ENCODE measurements around the gene ELOA. TPM values are rescaled to one million over a fixed set of nuclear protein-coding genes. Genes with fewer than 3 reads are reported as not detected.

The ELOA gene
- total and polyA plus RNA-seq, 4 donors, result 24.0 to 65.0 (median 31.8) TPM

DNA sequence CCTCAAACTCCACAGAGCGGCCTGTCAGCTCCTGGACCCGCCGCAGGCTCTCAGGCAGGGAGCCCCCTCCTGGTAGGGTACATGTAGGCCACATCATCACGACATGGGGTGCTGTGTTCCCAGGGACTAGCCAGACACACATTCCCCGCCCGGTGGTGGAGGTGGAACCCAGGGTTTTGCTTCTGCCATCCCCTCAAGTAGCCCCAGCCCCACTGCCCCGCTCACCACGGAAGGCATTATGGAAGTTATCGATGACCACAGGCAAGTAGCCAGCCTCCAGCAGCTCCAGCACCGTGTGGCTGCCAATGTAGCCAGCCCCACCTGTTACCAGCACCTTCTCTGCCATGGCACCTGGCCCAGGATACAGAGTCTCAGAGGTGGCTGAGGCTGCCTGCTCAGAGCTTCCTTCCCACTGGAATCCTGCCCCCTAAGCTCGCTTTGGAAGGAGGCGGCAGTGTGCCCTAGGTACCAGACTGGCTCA lies 55.4 kb downstream of the ELOA start:
- 82 to 88% methylated on average over 12 of the region's 12 CpGs for WGBS, 2 donors
- H3K27ac ChIP-seq (ENCODE audit: low read depth in 1 of 2, low read length in 1 of 2), result peak overlapping the region in 1 of 2 donors; percentile 97
- ATAC-seq (ENCODE audit: insufficient read depth, low FRiP score) (no peak), DNase-seq (no peak)
- H3K36me3 ChIP-seq (ENCODE audit: control insufficient read depth in 4 of 4, insufficient read depth in 4 of 4, low read length in 4 of 4), result peaks cover 0 to 34% (median 3%) of the 10 kb centered on the region in 4 donors
- TF ChIP-seq, protein P1, sequence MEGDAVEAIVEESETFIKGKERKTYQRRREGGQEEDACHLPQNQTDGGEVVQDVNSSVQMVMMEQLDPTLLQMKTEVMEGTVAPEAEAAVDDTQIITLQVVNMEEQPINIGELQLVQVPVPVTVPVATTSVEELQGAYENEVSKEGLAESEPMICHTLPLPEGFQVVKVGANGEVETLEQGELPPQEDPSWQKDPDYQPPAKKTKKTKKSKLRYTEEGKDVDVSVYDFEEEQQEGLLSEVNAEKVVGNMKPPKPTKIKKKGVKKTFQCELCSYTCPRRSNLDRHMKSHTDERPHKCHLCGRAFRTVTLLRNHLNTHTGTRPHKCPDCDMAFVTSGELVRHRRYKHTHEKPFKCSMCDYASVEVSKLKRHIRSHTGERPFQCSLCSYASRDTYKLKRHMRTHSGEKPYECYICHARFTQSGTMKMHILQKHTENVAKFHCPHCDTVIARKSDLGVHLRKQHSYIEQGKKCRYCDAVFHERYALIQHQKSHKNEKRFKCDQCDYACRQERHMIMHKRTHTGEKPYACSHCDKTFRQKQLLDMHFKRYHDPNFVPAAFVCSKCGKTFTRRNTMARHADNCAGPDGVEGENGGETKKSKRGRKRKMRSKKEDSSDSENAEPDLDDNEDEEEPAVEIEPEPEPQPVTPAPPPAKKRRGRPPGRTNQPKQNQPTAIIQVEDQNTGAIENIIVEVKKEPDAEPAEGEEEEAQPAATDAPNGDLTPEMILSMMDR (IDR thresholded peaks at IDR 0.05; ENCODE audit: control extremely low read depth, extremely low read depth), result no peak
- no peaks in the 10 kb centered on the region for H3K27me3 ChIP-seq (ENCODE audit: control insufficient read depth in 3 of 3, insufficient read depth in 3 of 3, low read length in 2 of 3)
- H3K9ac ChIP-seq (ENCODE audit: insufficient read depth in 1 of 2, low read length in 2 of 2), result no peak overlapping the region
- H3K4me3 ChIP-seq, result no peak overlapping the region
- H3K4me1 ChIP-seq (ENCODE audit: control insufficient read depth in 5 of 5, insufficient read depth in 5 of 5, low read length in 5 of 5), result peaks cover 0 to 32% (median 14%) of the 10 kb centered on the region in 5 donors
- H3K9me3 ChIP-seq (ENCODE audit: control insufficient read depth in 4 of 4, insufficient read depth in 3 of 4, low read length in 3 of 4), result no peaks in the 10 kb centered on the region

DNA sequence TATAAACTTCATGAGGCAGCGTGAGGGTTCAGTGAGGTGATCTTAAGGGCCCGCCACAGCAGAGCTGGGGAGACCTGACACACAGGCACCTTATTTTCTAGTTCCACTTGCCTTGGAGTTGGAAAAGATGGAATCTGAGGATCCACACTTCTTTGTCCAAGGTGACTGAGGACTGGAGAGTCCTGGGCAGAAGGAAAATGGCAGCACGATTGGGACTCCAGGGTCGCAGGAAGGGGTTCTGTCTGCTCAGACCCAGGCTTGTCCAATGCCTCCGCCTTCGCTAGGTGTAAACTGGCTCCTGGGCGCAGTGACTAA lies 55.9 kb downstream of the ELOA start:
- Histone ChIP-seq H3K4me3 (no peak overlapping the region), H3K36me3 (ENCODE audit: control insufficient read depth in 4 of 4, insufficient read depth in 4 of 4, low read length in 4 of 4) (peaks cover 0 to 35% (median 3%) of the 10 kb centered on the region in 4 donors), H3K27me3 (ENCODE audit: control insufficient read depth in 3 of 3, insufficient read depth in 3 of 3, low read length in 2 of 3) (no peaks in the 10 kb centered on the region), H3K4me1 (ENCODE audit: control insufficient read depth in 5 of 5, insufficient read depth in 5 of 5, low read length in 5 of 5) (peaks cover 0 to 32% (median 14%) of the 10 kb centered on the region in 5 donors), H3K9ac (ENCODE audit: insufficient read depth in 1 of 2, low read length in 2 of 2) (no peak overlapping the region), H3K27ac (ENCODE audit: low read depth in 1 of 2, low read length in 1 of 2) (peak overlapping the region; percentile 62 to 97), H3K9me3 (ENCODE audit: control insufficient read depth in 4 of 4, insufficient read depth in 3 of 4, low read length in 3 of 4) (no peaks in the 10 kb centered on the region)
- TF ChIP-seq, protein P1 (IDR thresholded peaks at IDR 0.05; ENCODE audit: control extremely low read depth, extremely low read depth), result no peak
- DNase-seq (no peak), ATAC-seq (ENCODE audit: insufficient read depth, low FRiP score) (no peak)
- WGBS, 2 donors, result 55 to 61% methylated on average over 7 of the region's 7 CpGs

DNA sequence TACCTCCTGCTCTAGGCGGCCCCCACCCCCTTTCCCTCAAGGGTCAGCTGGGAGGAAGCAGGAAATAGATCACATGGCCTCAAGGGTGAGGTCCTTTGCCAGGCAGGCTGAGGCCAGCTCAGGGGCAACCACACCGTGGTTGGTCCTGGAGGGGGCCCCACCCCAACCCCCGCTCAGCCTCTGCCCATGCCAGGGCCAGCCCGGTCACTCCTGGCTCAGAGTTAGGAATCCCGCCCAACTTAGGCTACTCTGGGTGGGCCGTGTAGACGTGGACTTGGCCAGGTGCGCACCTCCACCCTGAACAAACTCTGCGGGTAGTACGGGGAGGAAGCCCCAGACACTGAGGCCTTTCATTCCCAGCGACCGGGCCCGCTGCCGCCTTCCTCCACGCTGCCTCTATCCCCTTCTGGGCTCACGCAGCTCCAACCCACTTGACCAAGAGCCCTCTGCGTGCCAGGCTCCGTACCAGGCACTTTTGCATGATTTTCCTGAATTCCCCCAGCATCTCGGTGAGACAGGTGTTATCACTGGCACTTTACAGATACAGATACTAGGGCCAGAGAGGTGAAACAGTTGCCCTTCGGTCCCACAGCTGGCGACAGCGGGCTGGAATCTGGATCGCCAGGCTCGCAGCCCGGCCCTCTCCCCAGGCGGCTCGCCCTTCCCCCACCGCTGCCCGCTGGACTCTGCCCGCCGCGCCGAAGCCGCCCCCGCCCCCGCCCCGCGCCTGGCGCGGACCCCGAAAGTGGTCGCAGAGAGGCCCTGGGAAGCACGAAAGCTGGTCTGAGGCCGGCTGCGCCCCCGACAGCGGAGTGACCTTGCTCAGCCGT lies 56.5 kb downstream of the ELOA start:
- Histone ChIP-seq H3K4me3 (peak overlapping the region; percentile 82), H3K27me3 (ENCODE audit: control insufficient read depth in 3 of 3, insufficient read depth in 3 of 3, low read length in 2 of 3) (no peaks in the 10 kb centered on the region), H3K27ac (ENCODE audit: low read depth in 1 of 2, low read length in 1 of 2) (peak overlapping the region; percentile 62 to 97), H3K36me3 (ENCODE audit: control insufficient read depth in 4 of 4, insufficient read depth in 4 of 4, low read length in 4 of 4) (peaks cover 0 to 32% (median 3%) of the 10 kb centered on the region in 4 donors), H3K9ac (ENCODE audit: insufficient read depth in 1 of 2, low read length in 2 of 2) (peak overlapping the region; percentile 50 to 55), H3K9me3 (ENCODE audit: control insufficient read depth in 4 of 4, insufficient read depth in 3 of 4, low read length in 3 of 4) (no peaks in the 10 kb centered on the region), H3K4me1 (ENCODE audit: control insufficient read depth in 5 of 5, insufficient read depth in 5 of 5, low read length in 5 of 5) (peaks cover 0 to 32% (median 14%) of the 10 kb centered on the region in 5 donors)
- DNase-seq, result peak; percentile 40 to 53 (median 50)
- WGBS, 2 donors, result 1 to 2% methylated on average over 48 of the region's 48 CpGs
- peak; percentile 49 for ATAC-seq (ENCODE audit: insufficient read depth, low FRiP score)
- TF ChIP-seq, protein P1 (IDR thresholded peaks at IDR 0.05; ENCODE audit: control extremely low read depth, extremely low read depth), result no peak

All from lung (tissue), 12 donors.